ENCODE data around the gene SUMO3.

Gene SUMO3

DNA sequence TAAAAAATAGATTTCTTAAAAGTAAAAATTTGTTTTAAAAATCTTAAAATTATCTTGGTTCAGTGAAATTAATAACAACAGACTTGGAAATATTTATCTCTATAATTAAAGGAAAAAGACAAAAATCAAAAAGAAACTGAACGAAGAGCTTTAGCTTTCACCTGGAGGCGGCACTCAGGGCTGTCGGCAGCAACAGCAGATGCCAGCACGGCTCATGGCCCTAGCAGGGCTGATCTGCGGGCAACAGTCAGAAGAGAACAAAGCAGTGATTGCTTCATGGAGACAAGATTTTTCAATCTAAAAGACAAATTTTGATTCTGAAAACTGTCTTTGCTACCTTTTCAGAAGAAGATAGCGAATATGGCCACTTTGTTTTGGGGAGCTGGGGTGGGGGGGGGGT is 38.9 kb downstream of the SUMO3 start:
- Histone ChIP-seq H3K23ac (ENCODE audit: low read depth, low read length, poor library complexity) (no peak overlapping the region), H2AFZ (ENCODE audit: low read length) (no peak overlapping the region), H4K91ac (ENCODE audit: low read depth, low read length, poor library complexity) (no peak overlapping the region), H3K14ac (ENCODE audit: low read length) (no peak overlapping the region), H3K79me1 (ENCODE audit: low read depth, low read length) (peaks cover 2% of the 10 kb centered on the region), H2BK5ac (ENCODE audit: low read length) (no peak overlapping the region), H3K4me1 (ENCODE audit: control insufficient read depth in 2 of 2, insufficient read depth in 1 of 2, low read depth in 1 of 2, low read length in 2 of 2) (no peaks in the 10 kb centered on the region), H3K36me3 (replicated peaks in 1 of 2; ENCODE audit: control insufficient read depth in 2 of 2, insufficient read depth in 2 of 2, low read length in 2 of 2) (peaks cover 17 to 79% of the 10 kb centered on the region in 2 donors), H3K27me3 (ENCODE audit: control insufficient read depth in 3 of 3, insufficient read depth in 3 of 3, low read depth in 1 of 3, low read length in 3 of 3) (no peaks in the 10 kb centered on the region), H3K4me3 (ENCODE audit: low read length in 2 of 2) (no peak overlapping the region), H2BK12ac (ENCODE audit: low read length) (no peak overlapping the region), H3K27ac (replicated peaks; ENCODE audit: low read length) (no peak overlapping the region), H3K18ac (ENCODE audit: low read length) (no peak overlapping the region), H3K4ac (ENCODE audit: low read length) (no peak overlapping the region), H2BK15ac (ENCODE audit: low read length) (no peak overlapping the region), H3K9me3 (replicated peaks in 1 of 2; ENCODE audit: control insufficient read depth in 2 of 2, insufficient read depth in 1 of 2, low read depth in 1 of 2, low read length in 2 of 2) (peaks cover 4 to 5% of the 10 kb centered on the region in 2 donors), H3K9ac (ENCODE audit: low read depth, low read length, poor library complexity) (no peak overlapping the region), H2BK120ac (ENCODE audit: low read depth, low read length) (no peak overlapping the region), H3K4me2 (ENCODE audit: insufficient read depth, low read length, poor library complexity, severe bottlenecking) (no peak overlapping the region), H4K8ac (ENCODE audit: low read depth, low read length) (no peak overlapping the region), H2AK5ac (ENCODE audit: low read depth, low read length) (no peak overlapping the region)
- DNase-seq (ENCODE audit: low spot score): no peak
- WGBS, 2 donors (ENCODE audit: extremely low coverage in 2 of 2, insufficient read length in 2 of 2, insufficient replicate concordance in 1 of 2): no CpG with 5 or more reads among the region's 6 CpGs

DNA sequence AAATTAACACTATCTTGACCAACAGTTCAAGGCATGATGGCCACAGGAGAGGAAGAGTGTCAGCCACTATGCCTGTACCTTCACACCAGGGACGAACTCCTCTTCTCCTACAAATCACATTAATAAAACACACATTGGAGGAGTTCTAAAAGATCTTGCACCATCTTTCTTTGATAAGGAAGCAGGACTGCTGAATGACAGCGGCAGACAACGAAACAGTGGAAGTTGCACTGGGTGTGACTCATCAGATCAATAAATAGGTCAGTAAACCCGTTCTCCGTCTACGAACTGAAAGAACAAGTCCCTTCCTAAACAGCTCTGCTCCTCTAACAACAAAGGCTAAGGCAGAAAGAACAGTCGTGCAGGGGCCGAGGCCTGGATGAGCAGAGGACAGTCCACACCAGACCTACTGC is 39.4 kb downstream of the SUMO3 start:
- Histone ChIP-seq H2BK15ac (ENCODE audit: low read length) (no peak overlapping the region), H4K8ac (ENCODE audit: low read depth, low read length) (no peak overlapping the region), H3K27me3 (ENCODE audit: control insufficient read depth in 3 of 3, insufficient read depth in 3 of 3, low read depth in 1 of 3, low read length in 3 of 3) (no peaks in the 10 kb centered on the region), H2BK5ac (ENCODE audit: low read length) (no peak overlapping the region), H2BK12ac (ENCODE audit: low read length) (no peak overlapping the region), H3K36me3 (replicated peaks in 1 of 2; ENCODE audit: control insufficient read depth in 2 of 2, insufficient read depth in 2 of 2, low read length in 2 of 2) (peaks cover 19 to 81% of the 10 kb centered on the region in 2 donors), H3K27ac (replicated peaks; ENCODE audit: low read length) (no peak overlapping the region), H3K4ac (ENCODE audit: low read length) (no peak overlapping the region), H2AK5ac (ENCODE audit: low read depth, low read length) (no peak overlapping the region), H3K4me2 (ENCODE audit: insufficient read depth, low read length, poor library complexity, severe bottlenecking) (no peak overlapping the region), H4K91ac (ENCODE audit: low read depth, low read length, poor library complexity) (no peak overlapping the region), H3K9ac (ENCODE audit: low read depth, low read length, poor library complexity) (no peak overlapping the region), H2BK120ac (ENCODE audit: low read depth, low read length) (no peak overlapping the region), H3K4me3 (ENCODE audit: low read length in 2 of 2) (no peak overlapping the region), H2AFZ (ENCODE audit: low read length) (no peak overlapping the region), H3K23ac (ENCODE audit: low read depth, low read length, poor library complexity) (no peak overlapping the region), H3K79me1 (ENCODE audit: low read depth, low read length) (peaks cover 2% of the 10 kb centered on the region), H3K18ac (ENCODE audit: low read length) (no peak overlapping the region), H3K14ac (ENCODE audit: low read length) (no peak overlapping the region), H3K4me1 (ENCODE audit: control insufficient read depth in 2 of 2, insufficient read depth in 1 of 2, low read depth in 1 of 2, low read length in 2 of 2) (no peaks in the 10 kb centered on the region), H3K9me3 (replicated peaks in 1 of 2; ENCODE audit: control insufficient read depth in 2 of 2, insufficient read depth in 1 of 2, low read depth in 1 of 2, low read length in 2 of 2) (peaks cover 4 to 5% of the 10 kb centered on the region in 2 donors)
- WGBS, 2 donors (ENCODE audit: extremely low coverage in 2 of 2, insufficient read length in 2 of 2, insufficient replicate concordance in 1 of 2): no CpG with 5 or more reads among the region's 8 CpGs
- no peak for DNase-seq (ENCODE audit: low spot score)

DNA sequence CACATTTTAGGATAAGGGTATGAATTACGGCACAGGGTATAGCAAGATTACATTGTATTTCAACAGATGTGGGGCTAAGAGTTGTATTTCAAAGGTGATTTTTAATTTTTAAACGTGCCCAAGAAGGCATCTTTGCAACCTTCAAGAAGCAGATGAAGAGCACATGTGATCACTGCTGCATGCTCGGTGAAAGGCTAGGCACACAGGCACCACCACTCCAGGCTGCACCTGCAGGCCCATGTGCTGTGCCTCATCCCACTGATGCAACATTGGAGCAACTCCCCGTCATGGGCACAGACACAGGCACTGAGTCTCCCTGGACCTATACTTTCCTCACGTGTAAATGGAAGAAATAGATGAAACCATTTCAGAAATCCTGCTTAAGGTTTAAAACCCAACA is 39.8 kb downstream of the SUMO3 start:
- H3K27me3 ChIP-seq (ENCODE audit: control insufficient read depth in 3 of 3, insufficient read depth in 3 of 3, low read depth in 1 of 3, low read length in 3 of 3): no peaks in the 10 kb centered on the region
- H3K4me3 ChIP-seq (ENCODE audit: low read length in 2 of 2): no peak overlapping the region
- no peak for DNase-seq (ENCODE audit: low spot score)
- peaks cover 0 to 1% of the 10 kb centered on the region in 2 donors for H3K9me3 ChIP-seq (replicated peaks in 1 of 2; ENCODE audit: control insufficient read depth in 2 of 2, insufficient read depth in 1 of 2, low read depth in 1 of 2, low read length in 2 of 2)
- H3K36me3 ChIP-seq (replicated peaks in 1 of 2; ENCODE audit: control insufficient read depth in 2 of 2, insufficient read depth in 2 of 2, low read length in 2 of 2): peaks cover 19 to 81% of the 10 kb centered on the region in 2 donors
- WGBS, 2 donors (ENCODE audit: extremely low coverage in 2 of 2, insufficient read length in 2 of 2, insufficient replicate concordance in 1 of 2): no CpG with 5 or more reads among the region's 5 CpGs
- no peak overlapping the region for H2BK12ac ChIP-seq (ENCODE audit: low read length)
- no peak overlapping the region for H3K4me2 ChIP-seq (ENCODE audit: insufficient read depth, low read length, poor library complexity, severe bottlenecking)
- no peak overlapping the region for H2BK5ac ChIP-seq (ENCODE audit: low read length)
- peaks cover 2% of the 10 kb centered on the region for H3K79me1 ChIP-seq (ENCODE audit: low read depth, low read length)
- H2BK15ac ChIP-seq (ENCODE audit: low read length): no peak overlapping the region
- H3K23ac ChIP-seq (ENCODE audit: low read depth, low read length, poor library complexity): no peak overlapping the region
- H3K4me1 ChIP-seq (ENCODE audit: control insufficient read depth in 2 of 2, insufficient read depth in 1 of 2, low read depth in 1 of 2, low read length in 2 of 2): no peaks in the 10 kb centered on the region
- H3K18ac ChIP-seq (ENCODE audit: low read length): no peak overlapping the region
- no peak overlapping the region for H3K9ac ChIP-seq (ENCODE audit: low read depth, low read length, poor library complexity)
- no peak overlapping the region for H2BK120ac ChIP-seq (ENCODE audit: low read depth, low read length)
- no peak overlapping the region for H3K14ac ChIP-seq (ENCODE audit: low read length)
- H2AFZ ChIP-seq (ENCODE audit: low read length): no peak overlapping the region
- no peak overlapping the region for H4K8ac ChIP-seq (ENCODE audit: low read depth, low read length)
- no peak overlapping the region for H3K4ac ChIP-seq (ENCODE audit: low read length)
- H2AK5ac ChIP-seq (ENCODE audit: low read depth, low read length): no peak overlapping the region
- H4K91ac ChIP-seq (ENCODE audit: low read depth, low read length, poor library complexity): no peak overlapping the region
- no peak overlapping the region for H3K27ac ChIP-seq (replicated peaks; ENCODE audit: low read length)

DNA sequence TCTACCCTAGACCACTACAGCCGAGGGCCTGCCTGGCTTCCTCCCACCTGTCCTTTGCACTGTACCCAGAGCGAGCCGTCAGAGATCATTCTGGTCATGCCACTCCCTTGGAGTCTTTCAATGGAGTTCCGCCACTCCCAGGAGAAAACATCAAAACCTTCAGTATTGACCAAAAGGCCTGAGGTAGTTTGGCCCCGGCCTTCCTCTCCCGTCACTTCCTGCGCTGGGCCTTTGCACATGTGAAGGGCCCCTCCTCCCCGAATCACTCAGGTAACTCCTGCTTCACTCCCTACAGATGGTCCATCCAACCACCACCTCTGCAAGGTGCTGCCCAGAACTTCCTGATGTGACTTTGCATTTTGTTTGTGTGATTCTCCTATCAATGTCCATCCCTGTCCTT is 42.9 kb downstream of the SUMO3 start:
- no peak overlapping the region for H3K4ac ChIP-seq (ENCODE audit: low read length)
- DNase-seq (ENCODE audit: low spot score): no peak
- no peak overlapping the region for H4K91ac ChIP-seq (ENCODE audit: low read depth, low read length, poor library complexity)
- no peak overlapping the region for H3K4me2 ChIP-seq (ENCODE audit: insufficient read depth, low read length, poor library complexity, severe bottlenecking)
- no peak overlapping the region for H2BK120ac ChIP-seq (ENCODE audit: low read depth, low read length)
- H3K9me3 ChIP-seq (replicated peaks in 1 of 2; ENCODE audit: control insufficient read depth in 2 of 2, insufficient read depth in 1 of 2, low read depth in 1 of 2, low read length in 2 of 2): no peaks in the 10 kb centered on the region
- WGBS, 2 donors (ENCODE audit: extremely low coverage in 2 of 2, insufficient read length in 2 of 2, insufficient replicate concordance in 1 of 2): no CpG with 5 or more reads among the region's 8 CpGs
- H3K14ac ChIP-seq (ENCODE audit: low read length): no peak overlapping the region
- no peak overlapping the region for H3K27ac ChIP-seq (replicated peaks; ENCODE audit: low read length)
- H3K9ac ChIP-seq (ENCODE audit: low read depth, low read length, poor library complexity): no peak overlapping the region
- no peak overlapping the region for H3K4me3 ChIP-seq (ENCODE audit: low read length in 2 of 2)
- no peak overlapping the region for H4K8ac ChIP-seq (ENCODE audit: low read depth, low read length)
- no peak overlapping the region for H2BK5ac ChIP-seq (ENCODE audit: low read length)
- H3K36me3 ChIP-seq (replicated peaks in 1 of 2; ENCODE audit: control insufficient read depth in 2 of 2, insufficient read depth in 2 of 2, low read length in 2 of 2): peaks cover 30 to 90% of the 10 kb centered on the region in 2 donors
- no peaks in the 10 kb centered on the region for H3K27me3 ChIP-seq (ENCODE audit: control insufficient read depth in 3 of 3, insufficient read depth in 3 of 3, low read depth in 1 of 3, low read length in 3 of 3)
- peaks cover 2% of the 10 kb centered on the region for H3K79me1 ChIP-seq (ENCODE audit: low read depth, low read length)
- H2BK15ac ChIP-seq (ENCODE audit: low read length): no peak overlapping the region
- H2BK12ac ChIP-seq (ENCODE audit: low read length): no peak overlapping the region
- no peak overlapping the region for H2AFZ ChIP-seq (ENCODE audit: low read length)
- no peak overlapping the region for H2AK5ac ChIP-seq (ENCODE audit: low read depth, low read length)
- no peak overlapping the region for H3K18ac ChIP-seq (ENCODE audit: low read length)
- peak overlapping the region; percentile 6 for H3K23ac ChIP-seq (ENCODE audit: low read depth, low read length, poor library complexity)
- no peaks in the 10 kb centered on the region for H3K4me1 ChIP-seq (ENCODE audit: control insufficient read depth in 2 of 2, insufficient read depth in 1 of 2, low read depth in 1 of 2, low read length in 2 of 2)
